Upper lobe of left lung (tissue), 6 donors: ENCODE data around the gene MPC1. TPM values are rescaled to one million over a fixed set of nuclear protein-coding genes. Genes with fewer than 3 reads are reported as not detected.
"Not testable (repeated sequence)": the region's sequence is repeated elsewhere in the genome, so short reads cannot be mapped to it uniquely, and the experiment has no call there.

ENCODE experiments used
- ATAC-seq, 2 donors: fragments of 200-7000 bp; cut with Tn5 transposase; one replicate each; pipeline ENCODE4 v1.9.1; 2022; ENCODE audit warnings: mild to moderate bottlenecking in 2 of 2, moderate library complexity in 2 of 2; ENCODE audit not compliant: low FRiP score in 2 of 2
- DNase-seq, 2 donors: peaks; one replicate each; pipeline ENCODE4 v3.0.0-alpha.2; 2019 to 2020
- H3K27ac ChIP-seq, 4 donors: fragments of 200-600 bp; sonication (generic); one replicate each; pipeline ENCODE4 v1.5.1; 2016 to 2019
- H3K27me3 ChIP-seq, 4 donors: fragments of 200-600 bp; sonication (generic); one replicate each; pipeline ENCODE4 v1.5.1; 2017 to 2019
- H3K36me3 ChIP-seq, 4 donors: fragments of 200-600 bp; sonication (generic); one replicate each; pipeline ENCODE4 v1.5.1; 2016 to 2019
- H3K4me1 ChIP-seq, 4 donors: fragments of 200-600 bp; sonication (generic); one replicate each; pipeline ENCODE4 v1.5.1; 2018 to 2019
- H3K4me3 ChIP-seq, 4 donors: fragments of 200-600 bp; sonication (generic); one replicate each; pipeline ENCODE4 v1.5.1; 2017 to 2019; ENCODE audit warnings: mild to moderate bottlenecking in 2 of 4, moderate library complexity in 1 of 4
- H3K9me3 ChIP-seq, 4 donors: fragments of 200-600 bp; sonication (generic); one replicate each; pipeline ENCODE4 v1.5.1; 2018 to 2019
- EP300 ChIP-seq, 4 donors: sonication (generic); formaldehyde crosslinking; IDR thresholded peaks; one replicate each; pipeline ENCODE4 v1.5.1; 2017; ENCODE audit warnings: antibody characterized with exemption in 4 of 4, control low read depth in 2 of 4
- POLR2A ChIP-seq, 4 donors: fragments of 450-650 bp; IDR thresholded peaks; one replicate each; pipeline ENCODE4 v1.5.1; 2016 to 2017; ENCODE audit warnings: antibody characterized with exemption in 4 of 4, mild to moderate bottlenecking in 2 of 4
- POLR2AphosphoS5 ChIP-seq, 2 donors: sonication (generic); formaldehyde crosslinking; IDR thresholded peaks; one replicate each; pipeline ENCODE4 v1.5.1; 2017; ENCODE audit warnings: antibody characterized with exemption in 2 of 2
- WGBS, 2 donors: methylation state at CpG; one replicate each; pipeline ENCODE4 v1.1.5; 2017 to 2018; 5-methylcytosine and 5-hydroxymethylcytosine counted together
- total RNA-seq, 6 donors: library from RNA; depleted of rRNA in 4 of 6; stranded (reverse); fragments of >200 nt in 4 of 6; gene quantifications; one replicate each; pipeline versions ENCODE4 v1.1.0 to v1.2.1, GENCODE V29; 2016 to 2021
- TF ChIP-seq, protein P1 (sequence below), 6 experiments: fragments of 450-650 bp in 4 of 6; fragments of 200-600 bp in 2 of 6; sonication (generic) in 2 of 6; IDR thresholded peaks; one replicate each; pipeline ENCODE4 v1.5.1; 2016 to 2019; ENCODE audit warnings: antibody characterized with exemption in 6 of 6
- donor health status: DM: no; HTN: no; CAD: no; lungs with moderate emphysema.
- donor health status: DM: no; HTN: yes; CAD: no; lungs with severe emphysema.

MPC1 gene
- total RNA-seq, 6 donors from 2014 or later, result 17.8 to 74.2 (median 50.7) TPM

GRCh38 chr6:166406197-166406596, 23.5 kb upstream of the MPC1 start:
- Histone ChIP-seq H3K27me3 (no peaks in the 10 kb centered on the region), H3K9me3 (no peaks in the 10 kb centered on the region), H3K27ac (no peak overlapping the region), H3K36me3 (peaks cover under 1 to 22% (median 15%) of the 10 kb centered on the region in 4 donors), H3K4me3 (no peak overlapping the region), H3K4me1 (no peaks in the 10 kb centered on the region)
- no peak for TF ChIP-seq POLR2AphosphoS5 (IDR thresholded peaks at IDR 0.05)
- TF ChIP-seq, protein P1, sequence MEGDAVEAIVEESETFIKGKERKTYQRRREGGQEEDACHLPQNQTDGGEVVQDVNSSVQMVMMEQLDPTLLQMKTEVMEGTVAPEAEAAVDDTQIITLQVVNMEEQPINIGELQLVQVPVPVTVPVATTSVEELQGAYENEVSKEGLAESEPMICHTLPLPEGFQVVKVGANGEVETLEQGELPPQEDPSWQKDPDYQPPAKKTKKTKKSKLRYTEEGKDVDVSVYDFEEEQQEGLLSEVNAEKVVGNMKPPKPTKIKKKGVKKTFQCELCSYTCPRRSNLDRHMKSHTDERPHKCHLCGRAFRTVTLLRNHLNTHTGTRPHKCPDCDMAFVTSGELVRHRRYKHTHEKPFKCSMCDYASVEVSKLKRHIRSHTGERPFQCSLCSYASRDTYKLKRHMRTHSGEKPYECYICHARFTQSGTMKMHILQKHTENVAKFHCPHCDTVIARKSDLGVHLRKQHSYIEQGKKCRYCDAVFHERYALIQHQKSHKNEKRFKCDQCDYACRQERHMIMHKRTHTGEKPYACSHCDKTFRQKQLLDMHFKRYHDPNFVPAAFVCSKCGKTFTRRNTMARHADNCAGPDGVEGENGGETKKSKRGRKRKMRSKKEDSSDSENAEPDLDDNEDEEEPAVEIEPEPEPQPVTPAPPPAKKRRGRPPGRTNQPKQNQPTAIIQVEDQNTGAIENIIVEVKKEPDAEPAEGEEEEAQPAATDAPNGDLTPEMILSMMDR (IDR thresholded peaks at IDR 0.05), result no peak
- TF ChIP-seq POLR2A (IDR thresholded peaks at IDR 0.05), result no peak
- TF ChIP-seq EP300 (IDR thresholded peaks at IDR 0.05), result no peak
- ATAC-seq (no peak), DNase-seq (no peak)
- WGBS, 2 donors, result 86 to 96% methylated on average over 3 to 12 of the region's 12 CpGs

DNA sequence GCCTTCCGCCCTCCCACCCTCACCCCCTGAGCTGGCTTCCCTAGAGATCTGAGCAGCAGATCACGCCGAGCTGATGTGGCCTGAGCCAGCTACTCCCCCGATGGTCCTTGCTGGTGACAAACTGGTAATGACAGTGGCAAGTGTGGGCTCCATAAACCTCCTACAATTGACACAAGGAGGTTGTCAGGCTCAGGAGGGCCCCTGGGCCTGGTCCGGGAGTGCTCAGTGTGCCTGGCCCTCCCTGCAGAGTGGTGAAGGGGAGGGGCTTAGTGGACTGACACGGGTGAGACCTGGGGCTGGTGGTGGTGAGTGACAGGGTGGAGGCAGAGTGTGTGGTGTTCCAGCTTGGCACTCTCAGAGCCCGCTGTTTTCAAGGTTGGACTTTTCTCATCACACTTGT, 22.6 kb upstream of the MPC1 start:
- DNase-seq (no peak), ATAC-seq (no peak)
- Histone ChIP-seq H3K4me3 (no peak overlapping the region), H3K4me1 (peaks cover 0 to 4% (median 4%) of the 10 kb centered on the region in 4 donors), H3K36me3 (peaks cover 0 to 16% (median 8%) of the 10 kb centered on the region in 4 donors), H3K27ac (no peak overlapping the region), H3K9me3 (no peaks in the 10 kb centered on the region), H3K27me3 (no peaks in the 10 kb centered on the region)
- TF ChIP-seq EP300 (IDR thresholded peaks at IDR 0.05), result no peak
- TF ChIP-seq, protein P1 (IDR thresholded peaks at IDR 0.05), result no peak
- no peak for TF ChIP-seq POLR2A (IDR thresholded peaks at IDR 0.05)
- TF ChIP-seq POLR2AphosphoS5 (IDR thresholded peaks at IDR 0.05), result no peak
- 73 to 76% methylated on average over 3 to 7 of the region's 7 CpGs for WGBS, 2 donors

- 62 to 71% methylated on average over 6 of the region's 6 CpGs for WGBS, 2 donors
- DNase-seq, result no peak
- no peak for TF ChIP-seq POLR2AphosphoS5 (IDR thresholded peaks at IDR 0.05)
- TF ChIP-seq POLR2A (IDR thresholded peaks at IDR 0.05), result no peak
These were observed 20.0 kb upstream of the MPC1 start for GRCh38 chr6:166402582-166403277.

GRCh38 chr6:166400649-166401250, 18.0 kb upstream of the MPC1 start:
- not testable (repeated sequence) for H3K4me3 ChIP-seq, H3K36me3 ChIP-seq, H3K9me3 ChIP-seq, H3K27me3 ChIP-seq, H3K4me1 ChIP-seq, H3K27ac ChIP-seq
- DNase-seq (peak; percentile 69 to 74), ATAC-seq (peak; percentile 84 to 90)
- TF ChIP-seq, protein P1 (IDR thresholded peaks at IDR 0.05), result peak; percentile 63 to 87 (median 76)
- 26 to 31% methylated on average over 9 to 16 of the region's 16 CpGs for WGBS, 2 donors

More at GRCh38 chr6:166402582-166403277, 20.0 kb upstream of the MPC1 start:
- Histone ChIP-seq H3K27me3 (no peaks in the 10 kb centered on the region), H3K36me3 (no peaks in the 10 kb centered on the region), H3K27ac (no peak overlapping the region), H3K4me3 (no peak overlapping the region), H3K9me3 (no peaks in the 10 kb centered on the region), H3K4me1 (peaks cover 0 to 4% (median 4%) of the 10 kb centered on the region in 4 donors)
- ATAC-seq, result no peak

DNA sequence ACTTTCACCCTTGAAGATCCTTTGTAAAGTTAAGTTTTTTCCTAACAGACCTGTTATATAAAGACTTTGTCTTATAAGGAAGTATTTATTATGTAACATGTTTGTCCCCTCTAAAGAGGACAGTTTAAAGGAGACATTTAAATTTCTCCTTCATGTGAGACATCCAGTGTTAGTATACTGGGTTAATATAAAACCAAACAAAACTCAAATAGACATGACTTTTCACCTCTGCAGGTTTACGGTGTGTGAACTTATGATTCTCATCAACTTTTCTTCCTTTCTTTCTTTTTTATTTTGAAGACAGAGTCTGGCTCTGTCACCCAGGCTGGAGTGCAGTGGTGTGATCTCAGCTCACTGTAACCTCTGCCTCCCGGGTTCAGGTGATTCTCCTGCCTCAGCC, 17.4 kb upstream of the MPC1 start:
- no peak for ATAC-seq
- no peak for DNase-seq
- Histone ChIP-seq H3K27me3 (no peaks in the 10 kb centered on the region), H3K27ac (no peak overlapping the region), H3K4me3 (no peak overlapping the region), H3K36me3 (no peaks in the 10 kb centered on the region), H3K4me1 (peaks cover 0 to 4% (median 4%) of the 10 kb centered on the region in 4 donors), H3K9me3 (no peaks in the 10 kb centered on the region)
- no peak for TF ChIP-seq POLR2AphosphoS5 (IDR thresholded peaks at IDR 0.05)
- WGBS, 2 donors, result 77 to 81% methylated on average over 2 of the region's 2 CpGs

GRCh38 chr6:166398348-166398747, 15.6 kb upstream of the MPC1 start:
- WGBS, 2 donors, result 81 to 91% methylated on average over 3 of the region's 3 CpGs
- no peak overlapping the region for H3K4me3 ChIP-seq
- no peaks in the 10 kb centered on the region for H3K27me3 ChIP-seq
- no peaks in the 10 kb centered on the region for H3K36me3 ChIP-seq
- H3K9me3 ChIP-seq, result no peaks in the 10 kb centered on the region
- TF ChIP-seq EP300 (IDR thresholded peaks at IDR 0.05) (no peak), POLR2A (IDR thresholded peaks at IDR 0.05) (no peak), POLR2AphosphoS5 (IDR thresholded peaks at IDR 0.05) (no peak)
- TF ChIP-seq, protein P1 (IDR thresholded peaks at IDR 0.05), result no peak
- ATAC-seq (no peak), DNase-seq (no peak)
- H3K4me1 ChIP-seq, result peaks cover 0 to 4% (median 4%) of the 10 kb centered on the region in 4 donors
- no peak overlapping the region for H3K27ac ChIP-seq
